Cardiac ventricle fibroblast (primary cell): ENCODE data around the gene MMP19. TPM values are rescaled to one million over a fixed set of nuclear protein-coding genes. Genes with fewer than 3 reads are reported as not detected.

Experiments used
- total RNA-seq: library from RNA; depleted of rRNA; stranded (reverse); fragments of >200 nt; gene quantifications from 2 replicates; pipeline ENCODE4 v1.2.3, GENCODE V29; 2015

MMP19 gene, protein sequence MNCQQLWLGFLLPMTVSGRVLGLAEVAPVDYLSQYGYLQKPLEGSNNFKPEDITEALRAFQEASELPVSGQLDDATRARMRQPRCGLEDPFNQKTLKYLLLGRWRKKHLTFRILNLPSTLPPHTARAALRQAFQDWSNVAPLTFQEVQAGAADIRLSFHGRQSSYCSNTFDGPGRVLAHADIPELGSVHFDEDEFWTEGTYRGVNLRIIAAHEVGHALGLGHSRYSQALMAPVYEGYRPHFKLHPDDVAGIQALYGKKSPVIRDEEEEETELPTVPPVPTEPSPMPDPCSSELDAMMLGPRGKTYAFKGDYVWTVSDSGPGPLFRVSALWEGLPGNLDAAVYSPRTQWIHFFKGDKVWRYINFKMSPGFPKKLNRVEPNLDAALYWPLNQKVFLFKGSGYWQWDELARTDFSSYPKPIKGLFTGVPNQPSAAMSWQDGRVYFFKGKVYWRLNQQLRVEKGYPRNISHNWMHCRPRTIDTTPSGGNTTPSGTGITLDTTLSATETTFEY
- total RNA-seq: 36.8 and 37.2 TPM in 2 replicates

DNA sequence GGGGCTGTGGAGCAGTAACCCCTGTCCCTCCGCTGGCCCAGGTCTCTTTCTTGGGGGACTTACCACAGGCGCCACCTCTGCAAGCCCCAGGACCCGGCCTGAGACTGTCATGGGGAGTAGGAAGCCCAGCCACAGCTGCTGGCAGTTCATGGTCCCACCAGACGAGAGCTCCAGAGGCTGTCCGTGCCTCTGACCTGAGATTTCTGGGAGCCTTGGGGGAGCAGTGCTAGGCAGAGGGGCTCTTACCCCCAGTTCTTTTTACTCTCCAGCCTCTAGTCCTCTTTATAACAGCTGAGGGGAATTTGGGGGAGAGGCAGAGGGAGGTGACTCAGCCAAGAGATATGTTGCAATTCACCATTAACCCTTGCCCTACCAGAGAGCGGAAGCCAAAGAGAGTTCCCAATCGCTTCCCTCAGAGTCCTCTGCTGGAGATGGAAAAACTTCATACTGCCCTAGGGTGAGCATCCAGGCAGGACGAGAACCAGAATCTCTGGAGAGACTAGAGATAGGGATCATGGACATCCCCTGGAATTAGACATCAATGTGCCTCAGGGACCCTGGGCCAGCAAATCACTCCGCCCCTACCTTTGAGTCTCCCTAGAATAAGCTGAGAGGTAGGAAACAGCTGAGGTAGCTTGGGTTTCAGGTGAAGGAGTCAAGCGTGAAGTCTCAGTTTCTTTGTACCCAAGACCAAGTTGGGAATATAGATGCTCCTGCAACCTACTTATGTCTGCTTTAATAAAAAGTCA, at the start of gene MMP19:
TSS of gene MMP19 (minus strand) at position 256 of the 749 bp plus-strand sequence. CDS start at position 150, 106 bp downstream.

GRCh38 chr12:55817345-55818139, 25.2 kb downstream of the MMP19 start, which contains the start of the genes ORMDL2 and SARNP:
Gene ORMDL2 (plus strand): TSS chr12:55818041. CDS start chr12:55819000, 959 bp downstream.
Gene SARNP (minus strand): TSS chr12:55817724. CDS start chr12:55817701, 23 bp downstream.

Other genes starting within 250 kb of the MMP19 start
- not detected in 2 replicates for gene OR10P1, start 206.0 kb downstream of the MMP19 start, total RNA-seq
- gene ITGA7, start 135.0 kb downstream of the MMP19 start, total RNA-seq: 89.7 and 106 TPM in 2 replicates
- 128 and 131 TPM in 2 replicates for gene BLOC1S1, start 126.9 kb downstream of the MMP19 start, total RNA-seq
- 33.4 and 34.8 TPM in 2 replicates for gene RDH5, start 122.5 kb downstream of the MMP19 start, total RNA-seq
- 1,975 and 2,145 TPM in 2 replicates for gene CD63, start 113.9 kb downstream of the MMP19 start, total RNA-seq
- gene GDF11, start 99.8 kb downstream of the MMP19 start, total RNA-seq: 6.6 and 8.2 TPM in 2 replicates
- 62.7 and 67.1 TPM in 2 replicates for gene SARNP, start 25.2 kb downstream of the MMP19 start, total RNA-seq
- gene ORMDL2, start 24.9 kb downstream of the MMP19 start, total RNA-seq: 8.5 and 15.4 TPM in 2 replicates
- 27.6 and 32.8 TPM in 2 replicates for gene DNAJC14, start 13.3 kb downstream of the MMP19 start, total RNA-seq
- gene PYM1, start 85.0 kb upstream of the MMP19 start, total RNA-seq: 24.9 and 29.9 TPM in 2 replicates
- 39.6 and 47.5 TPM in 2 replicates for gene DGKA, start 88.2 kb upstream of the MMP19 start, total RNA-seq
- gene PMEL, start 123.1 kb upstream of the MMP19 start, total RNA-seq: 0.44 and 0.68 TPM in 2 replicates
- 5.7 and 10.3 TPM in 2 replicates for gene CDK2, start 123.9 kb upstream of the MMP19 start, total RNA-seq
- gene RAB5B, start 131.1 kb upstream of the MMP19 start, total RNA-seq: 60.3 and 66.4 TPM in 2 replicates
- 13.0 and 18.5 TPM in 2 replicates for gene SUOX, start 154.3 kb upstream of the MMP19 start, total RNA-seq
- gene IKZF4, start 178.1 kb upstream of the MMP19 start, total RNA-seq: 2.6 and 4.5 TPM in 2 replicates
- gene RPS26, start 199.0 kb upstream of the MMP19 start, total RNA-seq: 317 and 566 TPM in 2 replicates
- gene ERBB3, start 237.2 kb upstream of the MMP19 start, total RNA-seq: 0.39 TPM in 1 of 2 replicates, not detected in the other